HepG2 (cell line): ENCODE results near the gene SLC13A3. TPM values are rescaled to one million over a fixed set of nuclear protein-coding genes. Genes with fewer than 3 reads are reported as not detected.

Source experiments
- ADNP ChIP-seq: sonication (generic); formaldehyde crosslinking; IDR thresholded peaks from 2 replicates; pipeline ENCODE4 v1.4.0; 2020; ENCODE audit warnings: missing genetic modification reagents
- ATM ChIP-seq: fragments of 450-650 bp; IDR thresholded peaks from 2 replicates; pipeline ENCODE4 v1.7.1; 2017; ENCODE audit warnings: mild to moderate bottlenecking, borderline replicate concordance
- CEBPB ChIP-seq: IDR thresholded peaks from 2 replicates; pipeline ENCODE4 v1.6.1; 2011; ENCODE audit warnings: low read depth, low read length, improper control_type of control experiment, borderline replicate concordance
- CREB1 ChIP-seq, 2 experiments: fragments of 450-650 bp in 1 of 2; IDR thresholded peaks; 2 replicates each; pipeline ENCODE4 v1.6.1; 2016 to 2017; ENCODE audit warnings: control low read depth in 1 of 2, mild to moderate bottlenecking in 1 of 2, missing compliant biosample characterization in 1 of 2, missing genetic modification characterization in 1 of 2
- CREM ChIP-seq, 2 experiments: sonication (generic) in 1 of 2; formaldehyde crosslinking in 1 of 2; IDR thresholded peaks; 2 replicates each; pipeline versions ENCODE4 v1.4.0 to v1.6.1; 2016 to 2020; ENCODE audit warnings: antibody characterized with exemption in 1 of 2, mild to moderate bottlenecking in 1 of 2, missing genetic modification reagents in 1 of 2
- CTCF ChIP-seq: sonication (generic); formaldehyde crosslinking; IDR thresholded peaks from 2 replicates; pipeline ENCODE4 v1.5.0; 2020; ENCODE audit warnings: mild to moderate bottlenecking, missing genetic modification reagents, moderate library complexity
- GPN1 ChIP-seq: sonication (generic); formaldehyde crosslinking; IDR thresholded peaks from 2 replicates; pipeline ENCODE4 v1.5.1; 2020; ENCODE audit warnings: missing genetic modification reagents, borderline replicate concordance
- HCFC1 ChIP-seq: fragments of 150-350 bp; IDR thresholded peaks from 2 replicates; pipeline ENCODE4 v1.6.1; 2014; ENCODE audit warnings: low read depth, low read length
- KDM5A ChIP-seq: fragments of 200-600 bp; sonication (generic); IDR thresholded peaks from 2 replicates; pipeline ENCODE4 v1.7.0; 2018; ENCODE audit warnings: antibody characterized with exemption, mild to moderate bottlenecking, low read length, borderline replicate concordance
- PHF21A ChIP-seq: sonication (generic); formaldehyde crosslinking; IDR thresholded peaks from 2 replicates; pipeline ENCODE4 v1.5.0; 2020; ENCODE audit warnings: mild to moderate bottlenecking, missing genetic modification reagents
- PHF5A ChIP-seq: IDR thresholded peaks from one replicate; pipeline ENCODE4 v1.6.1; 2018; ENCODE audit warnings: low read depth, missing genetic modification reagents; ENCODE audit not compliant: unreplicated experiment
- POLR2A ChIP-seq, 2 experiments: IDR thresholded peaks; 2 replicates each; pipeline ENCODE4 v1.6.1; 2011; ENCODE audit warnings: low read depth in 2 of 2, low read length in 2 of 2, mild to moderate bottlenecking in 1 of 2, moderate library complexity in 1 of 2; ENCODE audit not compliant: insufficient read depth in 1 of 2
- REL ChIP-seq: sonication (generic); formaldehyde crosslinking; conservative IDR thresholded peaks from 2 replicates; pipeline ENCODE4 v1.8.0; 2022; ENCODE audit warnings: mild to moderate bottlenecking, missing genetic modification reagents, moderate library complexity
- REST ChIP-seq, 2 experiments: IDR thresholded peaks; 2 replicates each; pipeline ENCODE4 v1.6.1; 2011 to 2012; ENCODE audit warnings: low read length in 2 of 2, borderline replicate concordance in 1 of 2, low read depth in 1 of 2, mild to moderate bottlenecking in 1 of 2, moderate library complexity in 1 of 2
- SCMH1 ChIP-seq: sonication (generic); formaldehyde crosslinking; IDR thresholded peaks from 2 replicates; pipeline ENCODE4 v1.9.0; 2021; ENCODE audit warnings: missing genetic modification reagents, mild to moderate bottlenecking, borderline replicate concordance
- SMAD9 ChIP-seq: sonication (generic); formaldehyde crosslinking; IDR thresholded peaks from 2 replicates; pipeline ENCODE4 v1.5.1; 2020; ENCODE audit warnings: mild to moderate bottlenecking, missing genetic modification reagents
- SNRNP70 ChIP-seq: fragments of 200-400 bp; formaldehyde crosslinking; IDR thresholded peaks from 2 replicates; pipeline ENCODE4 v1.6.1; 2017; ENCODE audit warnings: mild to moderate bottlenecking, low read depth, low read length, moderate library complexity
- SRY ChIP-seq: sonication (generic); formaldehyde crosslinking; IDR thresholded peaks from 2 replicates; pipeline ENCODE4 v1.8.0; 2022; ENCODE audit warnings: mild to moderate bottlenecking, missing genetic modification reagents
- ZMAT3 ChIP-seq: sonication (generic); formaldehyde crosslinking; conservative IDR thresholded peaks from 2 replicates; pipeline ENCODE4 v1.7.0; 2021; ENCODE audit warnings: missing genetic modification reagents
- ZNF563 ChIP-seq: sonication (generic); formaldehyde crosslinking; IDR thresholded peaks from 2 replicates; pipeline ENCODE4 v1.8.0; 2022; ENCODE audit warnings: mild to moderate bottlenecking, moderate library complexity, missing genetic modification reagents
- ZNF780A ChIP-seq: sonication (generic); formaldehyde crosslinking; IDR thresholded peaks from 2 replicates; pipeline ENCODE4 v1.8.0; 2022; ENCODE audit warnings: mild to moderate bottlenecking, missing genetic modification reagents, moderate library complexity
- ZZZ3 ChIP-seq: sonication (generic); formaldehyde crosslinking; IDR thresholded peaks from 2 replicates; pipeline ENCODE4 v1.4.0; 2020; ENCODE audit warnings: missing genetic modification reagents, mild to moderate bottlenecking, borderline replicate concordance
- polyA plus RNA-seq, 8 experiments: library from polyadenylated mRNA; depleted of rRNA in 3 of 8; stranded (reverse) in 7 of 8; unstranded in 1 of 8; fragments of >200 nt; fragmentation: Illumina TruSeq in 4 of 8; extraction: Trizol in 4 of 8; gene quantifications; 2 replicates each; pipeline versions ENCODE4 v1.2.1 to v1.2.3, GENCODE V29; 2011 to 2016; ENCODE audit warnings: low read depth in 4 of 8, missing spikeins in 1 of 8, mixed read lengths in 1 of 8; ENCODE audit not compliant: insufficient read depth in 1 of 8
- total RNA-seq, 5 experiments: library from RNA; depleted of rRNA; stranded (reverse); fragments of >200 nt; fragmentation: Illumina TruSeq; extraction: Trizol; gene quantifications; 2 replicates each; pipeline ENCODE4 v1.2.3, GENCODE V29; 2016; ENCODE audit warnings: low read depth in 1 of 5
- TF ChIP-seq, protein P1 (sequence below): IDR thresholded peaks from 2 replicates; pipeline ENCODE4 v1.4.0; 2020; ENCODE audit warnings: mild to moderate bottlenecking, missing genetic modification reagents

SLC13A3 gene
- total and polyA plus RNA-seq, 2 of the 13 experiments (the other 11 are each of a cell fraction or from before 2014, with no cell fraction given): 66.5 to 76.0 TPM

DNA sequence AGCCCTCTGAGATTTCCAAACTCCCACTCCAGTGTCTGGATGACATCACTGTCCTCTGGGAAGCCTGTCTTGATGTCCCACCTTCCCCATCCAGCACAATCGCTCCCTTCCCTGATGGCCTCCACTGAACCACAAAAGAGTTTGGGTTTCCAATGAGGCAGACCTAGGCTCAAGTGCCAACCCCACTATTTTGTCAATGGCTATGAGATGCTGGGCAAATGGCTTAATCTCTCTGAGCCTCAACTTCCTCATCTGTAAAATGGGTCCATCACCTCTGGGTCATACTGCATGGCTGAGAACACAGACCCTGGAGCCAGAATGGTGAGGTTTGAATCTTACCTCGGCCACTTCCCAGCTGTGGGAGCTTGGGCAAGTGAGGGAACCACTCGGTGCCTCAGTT lies 11.7 kb downstream of the SLC13A3 start (continued):
- peak; percentile 92 for TF ChIP-seq ADNP
- no peak for TF ChIP-seq REL (CRISPR knock-in tag)
- no peak for TF ChIP-seq ZZZ3
- TF ChIP-seq ZNF780A (CRISPR knock-in tag): no peak
- peak; percentile 38; the same call in 1 of the 2 replicates for TF ChIP-seq CREB1 (IDR thresholded peaks at IDR 0.05)
- TF ChIP-seq CREB1 (CRISPR knock-in tag; IDR thresholded peaks at IDR 0.05): no peak
- no peak for TF ChIP-seq SCMH1 (CRISPR knock-in tag)
- TF ChIP-seq CREM (IDR thresholded peaks at IDR 0.05): no peak
- no peak for TF ChIP-seq CREM (CRISPR knock-in tag; IDR thresholded peaks at IDR 0.05)
- no peak for TF ChIP-seq CEBPB
- no peak for TF ChIP-seq SNRNP70
- TF ChIP-seq PHF21A (CRISPR knock-in tag): no peak
- TF ChIP-seq POLR2A (IDR thresholded peaks at IDR 0.05; ENCODE audit: insufficient read depth in 1 of 2, low read depth in 2 of 2, low read length in 2 of 2): no peak
- TF ChIP-seq GPN1 (CRISPR knock-in tag): no peak
- peak; percentile 61; the same call in 1 of the 2 replicates for TF ChIP-seq ZMAT3 (CRISPR knock-in tag)
- TF ChIP-seq SRY (CRISPR knock-in tag): no peak
- no peak for TF ChIP-seq KDM5A
- no peak for TF ChIP-seq REST (IDR thresholded peaks at IDR 0.05; ENCODE audit: borderline replicate concordance in 1 of 2, low read depth in 1 of 2, low read length in 2 of 2)
- TF ChIP-seq ATM: no peak
- TF ChIP-seq CTCF: no peak
- TF ChIP-seq ZNF563: no peak
- TF ChIP-seq SMAD9 (CRISPR knock-in tag): no peak
- no peak for TF ChIP-seq HCFC1
- TF ChIP-seq, protein P1, sequence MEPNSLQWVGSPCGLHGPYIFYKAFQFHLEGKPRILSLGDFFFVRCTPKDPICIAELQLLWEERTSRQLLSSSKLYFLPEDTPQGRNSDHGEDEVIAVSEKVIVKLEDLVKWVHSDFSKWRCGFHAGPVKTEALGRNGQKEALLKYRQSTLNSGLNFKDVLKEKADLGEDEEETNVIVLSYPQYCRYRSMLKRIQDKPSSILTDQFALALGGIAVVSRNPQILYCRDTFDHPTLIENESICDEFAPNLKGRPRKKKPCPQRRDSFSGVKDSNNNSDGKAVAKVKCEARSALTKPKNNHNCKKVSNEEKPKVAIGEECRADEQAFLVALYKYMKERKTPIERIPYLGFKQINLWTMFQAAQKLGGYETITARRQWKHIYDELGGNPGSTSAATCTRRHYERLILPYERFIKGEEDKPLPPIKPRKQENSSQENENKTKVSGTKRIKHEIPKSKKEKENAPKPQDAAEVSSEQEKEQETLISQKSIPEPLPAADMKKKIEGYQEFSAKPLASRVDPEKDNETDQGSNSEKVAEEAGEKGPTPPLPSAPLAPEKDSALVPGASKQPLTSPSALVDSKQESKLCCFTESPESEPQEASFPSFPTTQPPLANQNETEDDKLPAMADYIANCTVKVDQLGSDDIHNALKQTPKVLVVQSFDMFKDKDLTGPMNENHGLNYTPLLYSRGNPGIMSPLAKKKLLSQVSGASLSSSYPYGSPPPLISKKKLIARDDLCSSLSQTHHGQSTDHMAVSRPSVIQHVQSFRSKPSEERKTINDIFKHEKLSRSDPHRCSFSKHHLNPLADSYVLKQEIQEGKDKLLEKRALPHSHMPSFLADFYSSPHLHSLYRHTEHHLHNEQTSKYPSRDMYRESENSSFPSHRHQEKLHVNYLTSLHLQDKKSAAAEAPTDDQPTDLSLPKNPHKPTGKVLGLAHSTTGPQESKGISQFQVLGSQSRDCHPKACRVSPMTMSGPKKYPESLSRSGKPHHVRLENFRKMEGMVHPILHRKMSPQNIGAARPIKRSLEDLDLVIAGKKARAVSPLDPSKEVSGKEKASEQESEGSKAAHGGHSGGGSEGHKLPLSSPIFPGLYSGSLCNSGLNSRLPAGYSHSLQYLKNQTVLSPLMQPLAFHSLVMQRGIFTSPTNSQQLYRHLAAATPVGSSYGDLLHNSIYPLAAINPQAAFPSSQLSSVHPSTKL: no peak
- TF ChIP-seq PHF5A: no peak
